Nephron progenitor cell (in vitro differentiated cells): ENCODE data around the gene JSRP1.

ENCODE experiments used
- DNase-seq: peaks from one replicate; pipeline ENCODE4 v3.0.0; 2021
- H3K27ac Mint-ChIP-seq: 2 replicates; pipeline ENCODE4 v1.8.0; 2021; ENCODE audit warnings: mild to moderate bottlenecking, moderate library complexity, mixed read lengths
- H3K27me3 Mint-ChIP-seq: 2 replicates; pipeline ENCODE4 v1.8.0; 2021; ENCODE audit warnings: mild to moderate bottlenecking, low read depth, mixed read lengths; ENCODE audit not compliant: poor library complexity
- H3K36me3 Mint-ChIP-seq: 2 replicates; pipeline ENCODE4 v1.8.0; 2021; ENCODE audit warnings: low read depth, mixed read lengths
- H3K4me1 Mint-ChIP-seq: 2 replicates; pipeline ENCODE4 v1.8.0; 2021; ENCODE audit warnings: mixed read lengths
- H3K4me3 Mint-ChIP-seq: 2 replicates; pipeline ENCODE4 v1.8.0; 2021; ENCODE audit warnings: mild to moderate bottlenecking, moderate library complexity, mixed read lengths
- H3K9me3 Mint-ChIP-seq: 2 replicates; pipeline ENCODE4 v1.8.0; 2021; ENCODE audit warnings: mild to moderate bottlenecking, moderate library complexity, mixed read lengths
- TF ChIP-seq, protein P1 (sequence below): fragments of 200-600 bp; sonication (generic); IDR thresholded peaks from 2 replicates; pipeline ENCODE4 v1.5.0; 2021; ENCODE audit warnings: antibody characterized with exemption

Gene JSRP1

DNA sequence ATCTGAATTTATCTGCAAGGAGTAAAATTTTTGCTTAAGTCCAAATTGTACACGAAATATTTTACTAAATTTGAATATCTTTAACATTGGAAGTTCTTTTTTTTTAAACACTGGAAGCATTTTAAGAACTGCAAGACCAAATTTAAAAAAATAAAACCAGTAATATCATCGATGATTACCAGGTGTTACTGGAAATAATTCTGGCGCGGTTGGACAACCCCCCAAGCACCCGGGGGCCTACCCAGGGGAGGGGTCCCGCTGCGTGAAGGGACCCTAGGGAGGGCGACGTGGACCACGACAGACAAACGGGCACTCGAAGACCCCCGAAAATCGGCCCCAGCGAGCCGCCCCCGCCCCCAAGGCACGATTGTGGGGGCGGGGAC, 12.6 kb upstream of the JSRP1 start:
- DNase-seq = no peak
- Mint-ChIP-seq H3K36me3 (peaks cover 11% of the 10 kb centered on the region), H3K4me1 (peaks cover 44% of the 10 kb centered on the region), H3K27me3 (peaks cover 20% of the 10 kb centered on the region), H3K27ac (no peak overlapping the region), H3K9me3 (no peaks in the 10 kb centered on the region), H3K4me3 (peak overlapping the region; percentile 91)
- TF ChIP-seq, protein P1, sequence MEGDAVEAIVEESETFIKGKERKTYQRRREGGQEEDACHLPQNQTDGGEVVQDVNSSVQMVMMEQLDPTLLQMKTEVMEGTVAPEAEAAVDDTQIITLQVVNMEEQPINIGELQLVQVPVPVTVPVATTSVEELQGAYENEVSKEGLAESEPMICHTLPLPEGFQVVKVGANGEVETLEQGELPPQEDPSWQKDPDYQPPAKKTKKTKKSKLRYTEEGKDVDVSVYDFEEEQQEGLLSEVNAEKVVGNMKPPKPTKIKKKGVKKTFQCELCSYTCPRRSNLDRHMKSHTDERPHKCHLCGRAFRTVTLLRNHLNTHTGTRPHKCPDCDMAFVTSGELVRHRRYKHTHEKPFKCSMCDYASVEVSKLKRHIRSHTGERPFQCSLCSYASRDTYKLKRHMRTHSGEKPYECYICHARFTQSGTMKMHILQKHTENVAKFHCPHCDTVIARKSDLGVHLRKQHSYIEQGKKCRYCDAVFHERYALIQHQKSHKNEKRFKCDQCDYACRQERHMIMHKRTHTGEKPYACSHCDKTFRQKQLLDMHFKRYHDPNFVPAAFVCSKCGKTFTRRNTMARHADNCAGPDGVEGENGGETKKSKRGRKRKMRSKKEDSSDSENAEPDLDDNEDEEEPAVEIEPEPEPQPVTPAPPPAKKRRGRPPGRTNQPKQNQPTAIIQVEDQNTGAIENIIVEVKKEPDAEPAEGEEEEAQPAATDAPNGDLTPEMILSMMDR = no peak

DNA sequence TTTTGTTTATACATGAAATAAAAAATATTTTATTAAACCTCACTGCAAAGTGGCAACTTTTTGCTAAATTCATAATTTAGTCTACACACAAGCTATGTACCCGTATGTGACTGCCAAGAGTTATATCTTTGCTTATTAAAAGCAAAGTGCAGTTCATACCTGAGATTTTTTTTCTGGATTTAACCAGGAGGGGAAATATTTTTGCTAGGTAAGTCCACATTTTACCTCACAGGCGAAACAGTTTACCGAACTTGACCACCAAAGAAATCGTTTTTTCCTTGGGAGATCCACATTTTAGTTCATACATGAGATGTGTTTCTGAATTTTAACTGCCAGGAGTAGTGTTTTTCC, 12.2 kb upstream of the JSRP1 start:
- TF ChIP-seq, protein P1 = no peak
- no peak for DNase-seq
- H3K36me3 Mint-ChIP-seq = peaks cover 9% of the 10 kb centered on the region
- H3K27ac Mint-ChIP-seq = no peak overlapping the region
- H3K27me3 Mint-ChIP-seq = peaks cover 16% of the 10 kb centered on the region
- peaks cover 40% of the 10 kb centered on the region for H3K4me1 Mint-ChIP-seq
- H3K4me3 Mint-ChIP-seq = peak overlapping the region; percentile 91
- H3K9me3 Mint-ChIP-seq = no peaks in the 10 kb centered on the region

DNA sequence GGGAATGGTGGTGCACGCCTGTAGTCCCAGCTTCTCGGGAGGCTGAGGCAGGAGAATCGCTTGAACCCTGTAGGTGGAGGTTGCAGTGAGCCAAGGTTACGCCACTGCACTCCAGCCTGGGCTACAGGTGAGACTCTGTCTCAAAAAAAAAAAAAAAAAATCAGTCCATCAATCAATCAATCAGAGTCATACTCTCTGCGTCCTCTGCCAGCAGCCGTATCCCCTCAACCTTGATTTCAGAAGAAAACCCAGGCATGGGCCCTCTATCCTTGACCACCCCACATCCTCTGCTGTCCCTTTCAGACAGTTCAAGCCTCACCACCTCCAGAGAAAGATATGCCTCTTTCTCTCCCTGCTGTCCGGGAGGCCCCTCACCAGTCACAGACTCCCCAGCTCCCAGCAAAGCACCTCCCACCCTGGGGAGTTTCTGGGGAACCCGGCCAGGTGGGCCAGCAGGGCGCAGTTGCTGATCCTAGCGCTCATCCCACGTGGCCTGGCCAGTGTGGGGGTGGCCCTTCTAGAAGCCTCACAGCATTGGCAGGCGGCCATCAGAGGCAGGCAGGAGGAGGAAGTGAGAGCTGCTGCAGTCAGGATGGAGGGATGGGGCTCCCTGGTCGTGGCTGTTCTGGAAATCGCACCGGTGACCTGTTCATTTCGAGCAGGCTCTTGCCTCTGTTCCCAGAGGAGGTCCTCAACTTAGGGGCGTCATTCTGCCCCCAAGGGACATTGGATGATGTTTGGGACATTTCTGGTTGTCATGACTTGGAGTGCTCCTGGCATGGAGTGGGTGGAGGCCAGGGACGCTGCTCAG, 10.2 kb upstream of the JSRP1 start:
- TF ChIP-seq, protein P1 = no peak
- Mint-ChIP-seq H3K27me3 (peaks cover 16% of the 10 kb centered on the region), H3K27ac (no peak overlapping the region), H3K4me3 (no peak overlapping the region), H3K4me1 (peaks cover 25% of the 10 kb centered on the region), H3K36me3 (no peaks in the 10 kb centered on the region), H3K9me3 (no peaks in the 10 kb centered on the region)
- DNase-seq = no peak

DNA sequence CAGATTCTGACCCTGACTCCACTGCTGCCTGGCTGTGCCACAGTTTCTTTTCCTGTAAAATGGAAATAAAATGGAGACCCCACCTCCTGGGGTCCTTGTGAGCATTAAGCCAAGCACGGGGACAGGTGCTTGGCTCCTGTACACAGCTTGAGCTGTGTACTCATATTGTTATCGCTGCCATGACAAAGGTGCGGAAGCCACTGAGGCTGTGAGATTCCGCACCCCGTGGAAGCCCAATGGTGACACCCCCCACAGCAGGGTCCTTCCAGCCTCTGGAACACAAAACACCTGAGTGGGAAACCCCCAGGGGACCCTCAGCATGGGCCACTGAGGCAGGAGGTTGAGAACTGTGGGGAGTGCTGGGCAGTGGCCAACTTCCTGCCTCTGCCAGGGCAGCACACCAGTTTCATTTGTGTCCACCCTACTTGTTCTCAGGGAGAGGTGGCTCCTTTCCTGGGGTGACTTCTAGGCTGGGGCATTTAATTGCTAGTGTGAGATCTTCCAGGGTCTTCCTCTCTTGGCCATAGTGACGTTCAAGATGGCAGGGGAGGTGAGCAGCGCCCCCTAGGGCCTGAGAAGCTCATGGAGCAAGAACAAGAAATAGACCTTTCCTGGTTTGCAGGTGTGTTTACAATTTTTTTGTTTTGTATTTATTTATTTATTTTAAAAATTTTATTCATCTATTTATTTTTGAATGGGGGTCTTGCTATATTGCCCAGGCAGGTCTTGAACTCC, 5.4 kb upstream of the JSRP1 start:
- no peak for DNase-seq
- no peaks in the 10 kb centered on the region for H3K36me3 Mint-ChIP-seq
- H3K27ac Mint-ChIP-seq = no peak overlapping the region
- H3K27me3 Mint-ChIP-seq = peaks cover 12% of the 10 kb centered on the region
- H3K9me3 Mint-ChIP-seq = no peaks in the 10 kb centered on the region
- peaks cover 4% of the 10 kb centered on the region for H3K4me1 Mint-ChIP-seq
- TF ChIP-seq, protein P1 = peak; percentile 41
- no peak overlapping the region for H3K4me3 Mint-ChIP-seq

DNA sequence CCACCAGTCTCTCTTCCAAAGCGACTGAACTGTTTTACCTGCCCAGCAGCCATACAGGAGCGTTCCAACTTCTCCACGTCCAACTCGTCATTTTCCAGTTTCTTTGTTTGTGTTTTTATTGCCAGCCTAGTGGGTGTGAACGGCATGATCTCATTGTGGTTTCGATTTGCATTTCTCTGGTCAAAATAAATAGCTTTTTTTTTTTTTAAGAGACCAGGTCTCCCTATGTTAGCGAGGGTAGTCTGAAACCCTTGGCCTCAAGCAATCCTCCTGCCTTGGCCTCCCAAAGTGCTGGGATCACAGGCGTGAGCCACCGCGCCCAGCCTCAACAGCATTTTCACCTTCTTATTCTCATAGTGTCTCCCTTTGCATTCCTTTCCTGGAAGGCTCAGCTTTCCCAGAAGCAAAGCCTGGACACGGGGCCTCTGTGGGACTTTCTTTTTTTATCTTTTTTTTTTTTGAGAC, 4.2 kb upstream of the JSRP1 start:
- DNase-seq = no peak
- no peaks in the 10 kb centered on the region for H3K36me3 Mint-ChIP-seq
- no peaks in the 10 kb centered on the region for H3K9me3 Mint-ChIP-seq
- peaks cover 6% of the 10 kb centered on the region for H3K27me3 Mint-ChIP-seq
- no peak overlapping the region for H3K4me3 Mint-ChIP-seq
- no peaks in the 10 kb centered on the region for H3K4me1 Mint-ChIP-seq
- no peak overlapping the region for H3K27ac Mint-ChIP-seq
- TF ChIP-seq, protein P1 = no peak
